CD4-positive, alpha-beta T cell (primary cell): ENCODE measurements around the gene ZNF304. TPM values are rescaled to one million over a fixed set of nuclear protein-coding genes. Genes with fewer than 3 reads are reported as not detected.

Experiments used
- ATAC-seq: fragments of 200-7000 bp; cut with Tn5 transposase; one replicate; pipeline ENCODE4 v1.10.0; 2022; ENCODE audit warnings: mild to moderate bottlenecking; ENCODE audit not compliant: poor library complexity
- CTCF ChIA-PET: fragments of 350-600 bp; sonication (Branson Sonifier 250); formaldehyde crosslinking; loops from one replicate; lab custom pipeline; 2021; ENCODE audit warnings: antibody characterized with exemption, inconsistent platforms; lab: Charles Lee
- POLR2A ChIA-PET: fragments of 350-600 bp; sonication (Branson Sonifier 250); formaldehyde crosslinking; loops from one replicate; lab custom pipeline; 2021; ENCODE audit warnings: antibody characterized with exemption, inconsistent platforms; lab: Charles Lee
- DNase-seq, 14 experiments: peaks; one replicate each; pipeline ENCODE4 v3.0.0-alpha.2; 2013 to 2020; ENCODE audit warnings: mixed read lengths in 2 of 14
- H3K27ac ChIP-seq, 2 donors: one replicate each; pipeline versions ENCODE4 v1.5.1 to v1.7.0; 2013; ENCODE audit warnings: low read length in 2 of 2, low read depth in 1 of 2, mild to moderate bottlenecking in 1 of 2
- H3K27me3 ChIP-seq, 2 experiments: 1 replicate in 1 of 2; 2 replicates in 1 of 2; pipeline versions ENCODE4 v1.6.1 to v1.7.0; 2013; ENCODE audit warnings: low read length in 2 of 2, control low read depth in 1 of 2, mild to moderate bottlenecking in 1 of 2, moderate library complexity in 1 of 2; ENCODE audit not compliant: insufficient read depth in 2 of 2, control insufficient read depth in 1 of 2
- H3K36me3 ChIP-seq: one replicate; pipeline ENCODE4 v1.6.1; 2013; ENCODE audit warnings: low read length, control low read depth; ENCODE audit not compliant: insufficient read depth
- H3K4me1 ChIP-seq: one replicate; pipeline ENCODE4 v1.6.1; 2013; ENCODE audit warnings: low read length, control low read depth; ENCODE audit not compliant: insufficient read depth
- H3K4me3 ChIP-seq: one replicate; pipeline ENCODE4 v1.5.1; 2013; ENCODE audit warnings: mild to moderate bottlenecking, low read length, moderate library complexity
- H3K9me3 ChIP-seq, 2 experiments: 1 replicate in 1 of 2; 2 replicates in 1 of 2; pipeline versions ENCODE4 v1.6.1 to v1.7.0; 2013; ENCODE audit warnings: low read length in 2 of 2, mild to moderate bottlenecking in 2 of 2, control low read depth in 1 of 2, moderate library complexity in 1 of 2; ENCODE audit not compliant: control insufficient read depth in 1 of 2, insufficient read depth in 1 of 2
- H3K27ac Mint-ChIP-seq: one replicate; pipeline ENCODE4 v1.8.0; 2020; ENCODE audit warnings: mixed read lengths
- H3K27me3 Mint-ChIP-seq: one replicate; pipeline ENCODE4 v1.8.0; 2021; ENCODE audit warnings: mixed read lengths
- H3K36me3 Mint-ChIP-seq: one replicate; pipeline ENCODE4 v1.8.0; 2021; ENCODE audit warnings: low read depth, mixed read lengths
- H3K4me1 Mint-ChIP-seq: one replicate; pipeline ENCODE4 v1.8.0; 2021; ENCODE audit warnings: low read depth, mixed read lengths
- H3K4me3 Mint-ChIP-seq: one replicate; pipeline ENCODE4 v1.8.0; 2020; ENCODE audit warnings: mild to moderate bottlenecking, mixed read lengths
- H3K9me3 Mint-ChIP-seq: one replicate; pipeline ENCODE4 v1.8.0; 2020; ENCODE audit warnings: mixed read lengths
- CTCF ChIP-seq: fragments of 200-600 bp; IDR thresholded peaks from one replicate; pipeline ENCODE4 v1.8.0; 2022; ENCODE audit warnings: antibody characterized with exemption, mild to moderate bottlenecking
- intact Hi-C, 2 experiments: fragments of 100-400 bp; cut with DNase I in 1 of 2; cut with micrococcal nuclease in 1 of 2; formaldehyde crosslinking; loops; one replicate each; pipeline versions ENCODE4 v1.15.1 to v1.9.0; 2023 to 2025; cut with DNase I, micrococcal nuclease
- polyA plus RNA-seq, 2 donors: library from polyadenylated mRNA; unstranded; fragments of 120-200 nt; gene quantifications; one replicate each; pipeline ENCODE4 v1.2.1, GENCODE V29; 2013
- total RNA-seq, 174 experiments: library from RNA in 2 of 174; stranded (reverse) in 2 of 174; gene quantifications; one replicate each; pipeline ENCODE4 v1.2.3 and lab custom pipeline; 2021 to 2026

The ZNF304 gene
- total RNA-seq (1 to 10 TPM; 4.9 to 5.4 TPM), total RNA-seq (lab: John Stamatoyannopoulos, UW) (8.8 to 56.3 (median 32.6) reads per million in 172 experiments)
- 6.5 TPM for polyA plus RNA-seq (2013, experiment 1 of 2)
- 5.6 TPM for polyA plus RNA-seq (2013, experiment 2 of 2)

- CTCF ChIA-PET: no interaction called here
- peak; percentile 99 for ATAC-seq
- peaks cover 19% of the 10 kb centered on the region for H3K9me3 Mint-ChIP-seq
Measured at GRCh38 chr19:57350877-57351805, at the start of gene ZNF304. Gene ZNF304, plus strand, starts transcription at chr19:57351271. Its CDS starts 394 bp downstream, at chr19:57351665.

GRCh38 chr19:57302020-57302465 is 49.0 kb upstream of the ZNF304 start:
- Mint-ChIP-seq H3K9me3 (peaks cover 14% of the 10 kb centered on the region), H3K4me1 (peaks cover 15% of the 10 kb centered on the region), H3K4me3 (no peak overlapping the region), H3K27ac (no peak overlapping the region), H3K36me3 (peaks cover 84% of the 10 kb centered on the region), H3K27me3 (no peaks in the 10 kb centered on the region)
- Histone ChIP-seq H3K9me3 (peaks cover 0 to 29% of the 10 kb centered on the region in 2 experiments), H3K4me3 (no peak overlapping the region), H3K4me1 (no peaks in the 10 kb centered on the region), H3K36me3 (peaks cover 32% of the 10 kb centered on the region), H3K27ac (no peak overlapping the region), H3K27me3 (no peaks in the 10 kb centered on the region)
- intact Hi-C loops: no loop called here
- no peak for ATAC-seq
- ChIA-PET CTCF (no interaction called here), POLR2A (no interaction called here)
- DNase-seq: no peak
- TF ChIP-seq CTCF: no peak

More at GRCh38 chr19:57350877-57351805, at the start of gene ZNF304:
- intact Hi-C loops: loop anchor here (2.0 to 10.0 kb wide), 5 partner anchors 69 to 756 kb away; partner anchors contain the start of genes ZNF460 (in 2 of the 2), ZNF805 (in 2 of the 2) and ZNF71 (in 1 of the 2)
- peak within 1 kb of the TSS; percentile 93 for H3K4me3 Mint-ChIP-seq
- peaks cover 31 to 40% of the 10 kb centered on the region in 2 experiments for H3K9me3 ChIP-seq
- peaks cover 18% of the 10 kb centered on the region for H3K4me1 ChIP-seq
- H3K36me3 ChIP-seq: peaks cover 37% of the 10 kb centered on the region
- DNase-seq: peak; percentile 63 to 93 (median 76)
- peak within 1 kb of the TSS; percentile 90 for H3K27ac Mint-ChIP-seq
- H3K36me3 Mint-ChIP-seq: peaks cover 60% of the 10 kb centered on the region
- no peak for TF ChIP-seq CTCF
- H3K27me3 ChIP-seq: no peaks in the 10 kb centered on the region
- H3K4me3 ChIP-seq: peak within 1 kb of the TSS; percentile 97
- peak within 1 kb of the TSS in 1 of 2 donors; percentile 80 for H3K27ac ChIP-seq
- peaks cover 9% of the 10 kb centered on the region for H3K27me3 Mint-ChIP-seq
- POLR2A ChIA-PET: interaction anchor here (0.6 to 1.7 kb wide), 14 partner anchors 9 to 832 kb away, joined by 3 to 20 read pairs (median 4); partner anchors contain the start of genes TRAPPC2B, ZNF154, ZNF211 and ZNF264
- peaks cover 35% of the 10 kb centered on the region for H3K4me1 Mint-ChIP-seq

- H3K9me3 Mint-ChIP-seq: peaks cover 11% of the 10 kb centered on the region
- no peak overlapping the region for H3K4me3 Mint-ChIP-seq
- intact Hi-C loops: no loop called here
- Histone ChIP-seq H3K4me1 (no peaks in the 10 kb centered on the region), H3K9me3 (peaks cover 0 to 29% of the 10 kb centered on the region in 2 experiments), H3K27ac (no peak overlapping the region), H3K4me3 (no peak overlapping the region), H3K27me3 (no peaks in the 10 kb centered on the region), H3K36me3 (peaks cover 30% of the 10 kb centered on the region)
- H3K36me3 Mint-ChIP-seq: peaks cover 76% of the 10 kb centered on the region
- POLR2A ChIA-PET: no interaction called here
- ATAC-seq: no peak
- no peak overlapping the region for H3K27ac Mint-ChIP-seq
- no peaks in the 10 kb centered on the region for H3K27me3 Mint-ChIP-seq
- no peak for DNase-seq
- TF ChIP-seq CTCF: no peak
- peaks cover 11% of the 10 kb centered on the region for H3K4me1 Mint-ChIP-seq
- CTCF ChIA-PET: no interaction called here
Measured at GRCh38 chr19:57302727-57303401, 48.2 kb upstream of the ZNF304 start.
